AG09319 (cell line): ENCODE measurements around the gene PSORS1C1.

Experiments
- DNase-seq: peaks from one replicate; pipeline ENCODE4 v3.0.0-alpha.2; 2010; ENCODE audit warnings: low read depth; ENCODE audit errors: extremely low read depth
- TF ChIP-seq, protein P1 (sequence below): IDR thresholded peaks from 2 replicates; pipeline ENCODE4 v1.5.1; 2011; ENCODE audit warnings: low read depth, mild to moderate bottlenecking, inconsistent platforms, low read length, moderate library complexity

The PSORS1C1 gene

GRCh38 chr6:31090275-31090972 is 24.2 kb upstream of the PSORS1C1 start:
- TF ChIP-seq, protein P1, sequence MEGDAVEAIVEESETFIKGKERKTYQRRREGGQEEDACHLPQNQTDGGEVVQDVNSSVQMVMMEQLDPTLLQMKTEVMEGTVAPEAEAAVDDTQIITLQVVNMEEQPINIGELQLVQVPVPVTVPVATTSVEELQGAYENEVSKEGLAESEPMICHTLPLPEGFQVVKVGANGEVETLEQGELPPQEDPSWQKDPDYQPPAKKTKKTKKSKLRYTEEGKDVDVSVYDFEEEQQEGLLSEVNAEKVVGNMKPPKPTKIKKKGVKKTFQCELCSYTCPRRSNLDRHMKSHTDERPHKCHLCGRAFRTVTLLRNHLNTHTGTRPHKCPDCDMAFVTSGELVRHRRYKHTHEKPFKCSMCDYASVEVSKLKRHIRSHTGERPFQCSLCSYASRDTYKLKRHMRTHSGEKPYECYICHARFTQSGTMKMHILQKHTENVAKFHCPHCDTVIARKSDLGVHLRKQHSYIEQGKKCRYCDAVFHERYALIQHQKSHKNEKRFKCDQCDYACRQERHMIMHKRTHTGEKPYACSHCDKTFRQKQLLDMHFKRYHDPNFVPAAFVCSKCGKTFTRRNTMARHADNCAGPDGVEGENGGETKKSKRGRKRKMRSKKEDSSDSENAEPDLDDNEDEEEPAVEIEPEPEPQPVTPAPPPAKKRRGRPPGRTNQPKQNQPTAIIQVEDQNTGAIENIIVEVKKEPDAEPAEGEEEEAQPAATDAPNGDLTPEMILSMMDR: no peak
- no peak for DNase-seq

GRCh38 chr6:31090973-31091364 is 23.6 kb upstream of the PSORS1C1 start:
- no peak for DNase-seq
- TF ChIP-seq, protein P1: no peak

GRCh38 chr6:31091680-31092079 is 22.9 kb upstream of the PSORS1C1 start:
- TF ChIP-seq, protein P1: no peak
- DNase-seq: no peak

DNA sequence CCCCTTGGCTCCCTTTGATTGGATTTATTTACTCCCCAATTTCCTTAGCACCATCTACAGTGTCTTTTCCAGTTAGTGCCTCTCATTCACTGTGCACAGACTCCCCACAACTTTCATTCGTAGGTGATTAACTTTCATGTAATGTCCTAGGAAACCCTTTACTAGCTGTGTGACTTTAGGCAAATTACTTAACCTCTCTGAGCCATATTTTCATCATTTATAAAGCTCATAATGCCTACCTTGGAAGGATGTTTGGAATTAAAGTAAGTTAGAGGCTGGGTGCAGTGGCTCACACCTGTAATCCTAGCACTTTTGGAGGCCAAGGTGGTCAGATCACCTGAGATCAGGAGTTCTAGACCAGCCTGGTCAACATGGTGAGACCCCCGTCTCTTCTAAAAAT is 22.4 kb upstream of the PSORS1C1 start:
- TF ChIP-seq, protein P1: no peak
- no peak for DNase-seq

DNA sequence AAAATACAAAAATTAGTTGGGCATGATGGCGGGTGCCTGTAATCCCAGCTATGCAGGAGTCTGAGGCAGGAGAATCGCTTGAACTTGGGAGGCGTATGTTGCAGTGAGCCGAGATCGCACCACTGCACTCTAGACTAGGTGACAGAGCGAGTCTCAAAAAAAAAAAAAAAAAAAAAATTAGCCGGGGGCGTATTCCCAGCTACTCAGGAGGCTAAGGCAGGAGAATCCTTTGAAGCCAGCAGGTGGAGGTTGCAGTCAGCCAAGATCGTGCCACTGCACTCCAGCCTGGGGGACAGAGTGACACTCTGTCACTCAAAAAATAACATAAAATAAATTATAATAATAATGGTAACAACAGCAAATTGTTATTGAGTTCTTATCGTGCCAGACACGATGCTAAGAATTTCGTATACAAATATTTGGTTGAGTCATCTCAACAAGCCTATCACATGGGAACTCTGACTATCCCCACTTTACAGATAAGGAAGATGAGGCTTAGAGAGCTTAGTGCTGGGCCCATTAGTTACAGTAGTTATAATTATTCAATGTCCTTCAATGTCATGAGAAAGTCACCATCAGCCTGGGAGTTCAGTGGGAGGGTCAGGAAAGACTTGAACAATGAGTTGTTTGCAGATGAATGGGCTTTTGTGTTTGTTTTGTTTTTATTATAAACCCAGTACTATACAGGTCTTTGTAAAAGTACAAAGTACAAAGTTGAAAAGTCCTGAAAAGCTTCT is 21.7 kb upstream of the PSORS1C1 start:
- no peak for DNase-seq
- TF ChIP-seq, protein P1: no peak

GRCh38 chr6:31094389-31094881 is 20.2 kb upstream of the PSORS1C1 start:
- no peak for DNase-seq
- TF ChIP-seq, protein P1: no peak

DNA sequence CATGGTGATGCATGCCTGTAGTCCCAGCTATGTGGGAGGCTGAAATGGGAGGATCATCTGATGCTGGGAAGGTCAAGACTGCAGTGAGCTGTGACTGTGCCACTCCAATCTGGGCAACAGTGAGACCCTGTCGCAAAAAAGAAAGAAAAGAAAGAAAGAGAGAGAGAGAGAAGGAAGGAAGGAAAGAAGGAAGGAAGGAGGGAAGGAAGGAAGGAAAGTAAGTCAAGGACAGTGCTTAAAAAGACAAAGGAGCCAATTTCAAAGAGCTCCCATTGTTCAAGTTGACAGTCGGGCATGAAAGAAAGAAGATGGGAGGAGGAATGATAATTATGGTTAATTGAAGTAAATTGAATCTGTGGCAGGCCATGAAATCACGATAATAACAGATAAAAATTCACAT is 18.4 kb upstream of the PSORS1C1 start:
- DNase-seq: no peak

More for the DNA sequence above, 18.4 kb upstream of the PSORS1C1 start:
- TF ChIP-seq, protein P1: no peak
